Caco-2 (cell line): ENCODE data around the gene CACNA1C. TPM values are rescaled to one million over a fixed set of nuclear protein-coding genes. Genes with fewer than 3 reads are reported as not detected.

Experiments
- BruUV-seq: library from RNA; stranded (reverse); fragments of 400-500 nt; replicated peaks from 2 replicates; lab custom pipeline; 2021; lab: Mats Ljungman, UMichigan
- CTCF ChIA-PET: fragments of 300-600 bp; sonication (Branson Sonifier 250); formaldehyde crosslinking; loops from one replicate; lab custom pipeline; 2022; ENCODE audit warnings: antibody characterized with exemption; lab: Charles Lee
- POLR2A ChIA-PET: fragments of 300-600 bp; sonication (Branson Sonifier 250); formaldehyde crosslinking; loops from one replicate; lab custom pipeline; 2022; ENCODE audit warnings: antibody characterized with exemption; lab: Charles Lee
- DNase-seq, 2 experiments: peaks; one replicate each; pipeline versions ENCODE4 v3.0.0 to v3.0.0-alpha.2; 2020 to 2022
- H3K27me3 ChIP-seq: replicated peaks from 2 replicates; pipeline ENCODE4 v1.6.0; 2011; ENCODE audit warnings: low read length; ENCODE audit not compliant: control insufficient read depth, insufficient read depth
- H3K36me3 ChIP-seq: 2 replicates; pipeline ENCODE4 v1.5.1; 2011; ENCODE audit warnings: low read length; ENCODE audit not compliant: control insufficient read depth, insufficient read depth
- H3K4me1 ChIP-seq: fragments of 250-450 bp; sonication (Bioruptor Pico); 2 replicates; pipeline ENCODE4 v1.5.1; 2020; ENCODE audit warnings: mild to moderate bottlenecking
- H3K4me3 ChIP-seq: 2 replicates; pipeline ENCODE4 v1.5.1; 2011; ENCODE audit warnings: low read depth, mild to moderate bottlenecking, control low read depth, low read length
- H3K9me3 ChIP-seq: fragments of 250-450 bp; sonication (Bioruptor Pico); 2 replicates; pipeline ENCODE4 v1.5.1; 2020; ENCODE audit warnings: mild to moderate bottlenecking, moderate library complexity
- H3K27ac Mint-ChIP-seq: one replicate; pipeline ENCODE4 v1.8.0; 2022; ENCODE audit warnings: mixed read lengths; ENCODE audit not compliant: unreplicated experiment
- H3K27me3 Mint-ChIP-seq: one replicate; pipeline ENCODE4 v1.8.0; 2022; ENCODE audit warnings: mixed read lengths; ENCODE audit not compliant: insufficient read depth, unreplicated experiment
- H3K36me3 Mint-ChIP-seq: one replicate; pipeline ENCODE4 v1.8.0; 2022; ENCODE audit warnings: mild to moderate bottlenecking, mixed read lengths; ENCODE audit not compliant: insufficient read depth, unreplicated experiment
- H3K4me1 Mint-ChIP-seq: one replicate; pipeline ENCODE4 v1.8.0; 2022; ENCODE audit warnings: low read depth, mixed read lengths; ENCODE audit not compliant: unreplicated experiment
- H3K4me3 Mint-ChIP-seq: one replicate; pipeline ENCODE4 v1.8.0; 2022; ENCODE audit warnings: mild to moderate bottlenecking, moderate library complexity, mixed read lengths; ENCODE audit not compliant: unreplicated experiment
- H3K9me3 Mint-ChIP-seq: one replicate; pipeline ENCODE4 v1.8.0; 2022; ENCODE audit warnings: mixed read lengths; ENCODE audit not compliant: unreplicated experiment
- CTCF ChIP-seq, 2 experiments: fragments of 200-600 bp in 1 of 2; IDR thresholded peaks; 1 replicate in 1 of 2; 2 replicates in 1 of 2; pipeline versions ENCODE4 v1.5.1 to v1.8.0; 2011 to 2022; ENCODE audit warnings: antibody characterized with exemption in 1 of 2, control low read depth in 1 of 2, inconsistent platforms in 1 of 2, low read depth in 1 of 2, low read length in 1 of 2, mild to moderate bottlenecking in 1 of 2, moderate library complexity in 1 of 2; ENCODE audit not compliant: insufficient read depth in 1 of 2, severe bottlenecking in 1 of 2, unreplicated experiment in 1 of 2
- intact Hi-C: fragments of 100-400 bp; cut with micrococcal nuclease; formaldehyde crosslinking; loops from one replicate; pipeline ENCODE4 v1.10.0; 2022; ENCODE audit not compliant: unreplicated experiment
- total RNA-seq: library from RNA; stranded (reverse); gene quantifications from 2 replicates; pipeline ENCODE4 v1.2.3, GENCODE V29; 2022

The CACNA1C gene
- total RNA-seq, 1 experiment from 2014 or later = not detected

GRCh38 chr12:2165927-2166326 lies 113.1 kb downstream of the CACNA1C start:
- no peaks in the 10 kb centered on the region for H3K27me3 Mint-ChIP-seq
- H3K36me3 ChIP-seq = no peaks in the 10 kb centered on the region
- BruUV-seq = no TSS peak
- no peaks in the 10 kb centered on the region for H3K36me3 Mint-ChIP-seq
- peaks cover 8% of the 10 kb centered on the region for H3K4me1 Mint-ChIP-seq
- intact Hi-C loops = no loop called here
- no peaks in the 10 kb centered on the region for H3K9me3 ChIP-seq
- H3K27me3 ChIP-seq = no peaks in the 10 kb centered on the region
- H3K9me3 Mint-ChIP-seq = peaks cover 10% of the 10 kb centered on the region
- ChIA-PET CTCF (no interaction called here), POLR2A (no interaction called here)
- no peak overlapping the region for H3K4me3 ChIP-seq
- TF ChIP-seq CTCF (IDR thresholded peaks at IDR 0.05; ENCODE audit: insufficient read depth in 1 of 2, low read depth in 1 of 2, low read length in 1 of 2, severe bottlenecking in 1 of 2, unreplicated experiment in 1 of 2) = no peak
- H3K4me1 ChIP-seq = peaks cover 18% of the 10 kb centered on the region
- H3K27ac Mint-ChIP-seq = no peak overlapping the region
- DNase-seq = no peak
- H3K4me3 Mint-ChIP-seq = no peak overlapping the region

GRCh38 chr12:2166696-2167095 lies 113.9 kb downstream of the CACNA1C start:
- no peak for TF ChIP-seq CTCF (IDR thresholded peaks at IDR 0.05; ENCODE audit: insufficient read depth in 1 of 2, low read depth in 1 of 2, low read length in 1 of 2, severe bottlenecking in 1 of 2, unreplicated experiment in 1 of 2)
- DNase-seq = no peak
- Histone ChIP-seq H3K9me3 (no peaks in the 10 kb centered on the region), H3K4me1 (peaks cover 17% of the 10 kb centered on the region), H3K27me3 (no peaks in the 10 kb centered on the region), H3K36me3 (no peaks in the 10 kb centered on the region), H3K4me3 (no peak overlapping the region)
- POLR2A ChIA-PET = no interaction called here
- H3K9me3 Mint-ChIP-seq = peaks cover 10% of the 10 kb centered on the region
- H3K36me3 Mint-ChIP-seq = no peaks in the 10 kb centered on the region
- intact Hi-C loops = no loop called here
- no peak overlapping the region for H3K27ac Mint-ChIP-seq
- no TSS peak for BruUV-seq
- H3K4me1 Mint-ChIP-seq = peaks cover 8% of the 10 kb centered on the region
- H3K4me3 Mint-ChIP-seq = no peak overlapping the region
- CTCF ChIA-PET = no interaction called here
- no peaks in the 10 kb centered on the region for H3K27me3 Mint-ChIP-seq

- H3K4me3 ChIP-seq = no peak overlapping the region
- H3K4me1 Mint-ChIP-seq = peaks cover 8% of the 10 kb centered on the region
These were observed 114.4 kb downstream of the CACNA1C start for GRCh38 chr12:2167231-2167630.

More at GRCh38 chr12:2167231-2167630, 114.4 kb downstream of the CACNA1C start:
- CTCF ChIA-PET = no interaction called here
- H3K9me3 ChIP-seq = no peaks in the 10 kb centered on the region
- no peaks in the 10 kb centered on the region for H3K36me3 ChIP-seq
- intact Hi-C loops = no loop called here
- Mint-ChIP-seq H3K4me3 (no peak overlapping the region), H3K27ac (no peak overlapping the region), H3K27me3 (no peaks in the 10 kb centered on the region), H3K36me3 (no peaks in the 10 kb centered on the region), H3K9me3 (peaks cover 10% of the 10 kb centered on the region)
- no peaks in the 10 kb centered on the region for H3K27me3 ChIP-seq
- no peak for TF ChIP-seq CTCF (IDR thresholded peaks at IDR 0.05; ENCODE audit: insufficient read depth in 1 of 2, low read depth in 1 of 2, low read length in 1 of 2, severe bottlenecking in 1 of 2, unreplicated experiment in 1 of 2)
- DNase-seq = no peak
- POLR2A ChIA-PET = no interaction called here
- BruUV-seq = no TSS peak
- H3K4me1 ChIP-seq = peaks cover 14% of the 10 kb centered on the region
